Trophoblast cell (in vitro differentiated cells and primary cell): ENCODE measurements around the gene ATXN7.
A peak's percentile ranks its signal among the peaks of the same experiment; 100 is the strongest.

Experiments used
- DNase-seq, 2 donors: peaks; one replicate each; pipeline ENCODE4 v3.0.0-alpha.2; 2016
- H2AFZ ChIP-seq: 2 replicates; pipeline ENCODE4 v1.6.1; 2013; ENCODE audit warnings: low read length, moderate library complexity, mild to moderate bottlenecking; ENCODE audit not compliant: insufficient read depth, poor library complexity
- H2AK5ac ChIP-seq: 2 replicates; pipeline ENCODE4 v1.6.1; 2013; ENCODE audit warnings: mild to moderate bottlenecking, low read length
- H2BK120ac ChIP-seq: 2 replicates; pipeline ENCODE4 v1.6.1; 2013; ENCODE audit warnings: low read length, mild to moderate bottlenecking, moderate library complexity; ENCODE audit not compliant: insufficient read depth, poor library complexity
- H2BK12ac ChIP-seq: 2 replicates; pipeline ENCODE4 v1.6.1; 2013; ENCODE audit warnings: mild to moderate bottlenecking, low read length, moderate library complexity
- H2BK5ac ChIP-seq: 2 replicates; pipeline ENCODE4 v1.6.1; 2013; ENCODE audit warnings: low read length, low read depth, moderate library complexity, mild to moderate bottlenecking; ENCODE audit not compliant: poor library complexity
- H3K14ac ChIP-seq: 2 replicates; pipeline ENCODE4 v1.6.1; 2013; ENCODE audit warnings: mild to moderate bottlenecking, low read length
- H3K18ac ChIP-seq: 2 replicates; pipeline ENCODE4 v1.6.1; 2013; ENCODE audit warnings: mild to moderate bottlenecking, low read length
- H3K23ac ChIP-seq: 2 replicates; pipeline ENCODE4 v1.6.1; 2013; ENCODE audit warnings: low read length
- H3K27ac ChIP-seq: 2 replicates; pipeline ENCODE4 v1.5.1; 2013; ENCODE audit warnings: low read depth, mild to moderate bottlenecking, inconsistent platforms, low read length, moderate library complexity
- H3K27me3 ChIP-seq: 2 replicates; pipeline ENCODE4 v1.6.1; 2013; ENCODE audit warnings: inconsistent platforms, mild to moderate bottlenecking, low read length, moderate library complexity; ENCODE audit not compliant: insufficient read depth
- H3K36me3 ChIP-seq, 2 experiments: 1 replicate in 1 of 2; 2 replicates in 1 of 2; pipeline ENCODE4 v1.6.1; 2013; ENCODE audit warnings: low read length in 2 of 2, mild to moderate bottlenecking in 2 of 2, moderate library complexity in 1 of 2; ENCODE audit not compliant: insufficient read depth in 2 of 2, control insufficient read depth in 1 of 2
- H3K4ac ChIP-seq: 2 replicates; pipeline ENCODE4 v1.6.1; 2013; ENCODE audit warnings: low read depth, mild to moderate bottlenecking, low read length, moderate library complexity
- H3K4me1 ChIP-seq, 2 experiments: 1 replicate in 1 of 2; 2 replicates in 1 of 2; pipeline ENCODE4 v1.6.1; 2013; ENCODE audit warnings: low read length in 2 of 2, mild to moderate bottlenecking in 2 of 2, moderate library complexity in 1 of 2; ENCODE audit not compliant: insufficient read depth in 2 of 2, control insufficient read depth in 1 of 2
- H3K4me2 ChIP-seq: 2 replicates; pipeline ENCODE4 v1.6.1; 2013; ENCODE audit warnings: inconsistent platforms, mild to moderate bottlenecking, low read length, moderate library complexity
- H3K4me3 ChIP-seq: 2 replicates; pipeline ENCODE4 v1.5.1; 2013; ENCODE audit warnings: mild to moderate bottlenecking, low read depth, low read length, inconsistent platforms
- H3K79me1 ChIP-seq: one replicate; pipeline ENCODE4 v1.6.1; 2013; ENCODE audit warnings: low read length
- H3K79me2 ChIP-seq: 2 replicates; pipeline ENCODE4 v1.6.1; 2013; ENCODE audit warnings: low read length, mild to moderate bottlenecking; ENCODE audit not compliant: control insufficient read depth, insufficient read depth, poor library complexity
- H3K9ac ChIP-seq: 2 replicates; pipeline ENCODE4 v1.6.1; 2013; ENCODE audit warnings: mild to moderate bottlenecking, low read length
- H3K9me3 ChIP-seq: 2 replicates; pipeline ENCODE4 v1.6.1; 2013; ENCODE audit warnings: low read depth, mild to moderate bottlenecking, control low read depth, inconsistent platforms, low read length; ENCODE audit not compliant: insufficient read depth
- H4K12ac ChIP-seq: 2 replicates; pipeline ENCODE4 v1.6.1; 2013; ENCODE audit warnings: low read depth, mild to moderate bottlenecking, low read length, moderate library complexity
- H4K8ac ChIP-seq: 2 replicates; pipeline ENCODE4 v1.6.1; 2013; ENCODE audit warnings: low read depth, mild to moderate bottlenecking, low read length, moderate library complexity
- H4K91ac ChIP-seq: one replicate; pipeline ENCODE4 v1.6.1; 2013; ENCODE audit warnings: low read depth, mild to moderate bottlenecking, low read length, moderate library complexity
- WGBS: extraction: QIAGEN DNeasy Blood & Tissue Kit; methylation state at CpG from one replicate; pipeline ENCODE4 v1.1.7; 2013; ENCODE audit warnings: missing lambda C conversion rate; ENCODE audit not compliant: insufficient read length, insufficient coverage; ENCODE audit errors: extremely low coverage; 5-methylcytosine and 5-hydroxymethylcytosine counted together

ATXN7 gene

DNA sequence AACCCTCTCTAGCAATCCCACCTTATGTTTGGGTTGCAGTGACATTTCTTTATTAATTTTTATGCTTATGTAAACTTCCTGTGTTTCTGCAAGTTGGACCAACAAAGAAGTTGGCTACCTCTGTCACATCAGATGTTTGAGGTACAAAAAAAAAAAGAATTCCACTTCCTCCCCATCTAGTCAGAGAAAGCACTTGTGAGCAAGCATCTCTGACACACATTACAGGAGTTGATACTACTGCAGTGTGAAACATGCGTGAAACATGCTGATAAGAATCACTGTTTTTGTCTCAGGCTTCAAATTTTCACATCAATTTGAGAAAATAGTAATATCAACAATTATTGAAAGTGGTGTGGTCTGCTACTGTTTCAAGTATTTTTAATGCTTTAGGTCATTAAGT lies 47.2 kb downstream of the ATXN7 start:
- peaks cover 2 to 4% of the 10 kb centered on the region in 2 experiments for H3K4me1 ChIP-seq
- H3K14ac ChIP-seq, result no peak overlapping the region
- no peak overlapping the region for H3K18ac ChIP-seq
- no peak overlapping the region for H3K4ac ChIP-seq
- H4K91ac ChIP-seq, result no peak overlapping the region
- no peak overlapping the region for H2BK120ac ChIP-seq
- no peaks in the 10 kb centered on the region for H3K9me3 ChIP-seq
- peaks cover 12% of the 10 kb centered on the region for H3K79me2 ChIP-seq
- H3K4me2 ChIP-seq, result peak overlapping the region; percentile 66
- H3K79me1 ChIP-seq, result peaks cover 12% of the 10 kb centered on the region
- H2AFZ ChIP-seq, result no peak overlapping the region
- no peak overlapping the region for H2BK5ac ChIP-seq
- no peak for DNase-seq
- no CpG with 5 or more reads among the region's 1 CpG for WGBS
- no peak overlapping the region for H2AK5ac ChIP-seq
- no peak overlapping the region for H4K12ac ChIP-seq
- no peak overlapping the region for H4K8ac ChIP-seq
- no peaks in the 10 kb centered on the region for H3K27me3 ChIP-seq
- no peak overlapping the region for H2BK12ac ChIP-seq
- peaks cover 8 to 11% of the 10 kb centered on the region in 2 experiments for H3K36me3 ChIP-seq
- no peak overlapping the region for H3K9ac ChIP-seq
- H3K4me3 ChIP-seq, result no peak overlapping the region
- no peak overlapping the region for H3K27ac ChIP-seq
- no peak overlapping the region for H3K23ac ChIP-seq

DNA sequence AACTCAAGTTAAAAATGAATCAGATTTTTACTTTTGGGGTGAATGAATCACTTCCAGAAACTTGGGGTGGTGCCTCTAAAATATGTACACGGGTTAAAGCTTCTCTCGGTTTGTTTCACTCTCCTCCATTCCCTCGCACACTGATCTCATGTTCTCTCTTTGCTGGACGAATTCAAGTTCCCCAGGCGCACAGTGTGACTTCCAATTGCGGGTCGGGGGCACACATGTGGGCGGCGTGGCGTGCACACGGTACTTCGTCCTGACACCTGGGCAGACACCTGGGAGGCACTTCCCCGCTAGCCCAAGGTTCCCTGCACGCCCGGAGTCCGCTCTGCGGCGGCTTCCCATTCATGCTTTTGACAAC lies 47.8 kb downstream of the ATXN7 start:
- H3K4ac ChIP-seq, result peak overlapping the region; percentile 1
- peak overlapping the region; percentile 34 for H2BK5ac ChIP-seq
- DNase-seq, result no peak
- H3K79me2 ChIP-seq, result peaks cover 12% of the 10 kb centered on the region
- peak overlapping the region; percentile 91 for H3K18ac ChIP-seq
- H3K27ac ChIP-seq, result peak overlapping the region; percentile 96
- no peaks in the 10 kb centered on the region for H3K9me3 ChIP-seq
- no peak overlapping the region for H3K9ac ChIP-seq
- H2AFZ ChIP-seq, result peak overlapping the region; percentile 24
- peak overlapping the region; percentile 15 for H4K91ac ChIP-seq
- peak overlapping the region; percentile 6 for H3K14ac ChIP-seq
- peak overlapping the region; percentile 72 for H2BK120ac ChIP-seq
- peak overlapping the region; percentile 83 for H4K8ac ChIP-seq
- H3K4me3 ChIP-seq, result peak overlapping the region; percentile 93
- no peaks in the 10 kb centered on the region for H3K27me3 ChIP-seq
- peaks cover 12% of the 10 kb centered on the region for H3K79me1 ChIP-seq
- peak overlapping the region; percentile 66 for H3K4me2 ChIP-seq
- H2BK12ac ChIP-seq, result no peak overlapping the region
- no peak overlapping the region for H3K23ac ChIP-seq
- WGBS, result no CpG with 5 or more reads among the region's 18 CpGs
- peak overlapping the region; percentile 59 for H4K12ac ChIP-seq
- peaks cover 8 to 11% of the 10 kb centered on the region in 2 experiments for H3K36me3 ChIP-seq
- H3K4me1 ChIP-seq, result peaks cover 2 to 4% of the 10 kb centered on the region in 2 experiments
- H2AK5ac ChIP-seq, result no peak overlapping the region

DNA sequence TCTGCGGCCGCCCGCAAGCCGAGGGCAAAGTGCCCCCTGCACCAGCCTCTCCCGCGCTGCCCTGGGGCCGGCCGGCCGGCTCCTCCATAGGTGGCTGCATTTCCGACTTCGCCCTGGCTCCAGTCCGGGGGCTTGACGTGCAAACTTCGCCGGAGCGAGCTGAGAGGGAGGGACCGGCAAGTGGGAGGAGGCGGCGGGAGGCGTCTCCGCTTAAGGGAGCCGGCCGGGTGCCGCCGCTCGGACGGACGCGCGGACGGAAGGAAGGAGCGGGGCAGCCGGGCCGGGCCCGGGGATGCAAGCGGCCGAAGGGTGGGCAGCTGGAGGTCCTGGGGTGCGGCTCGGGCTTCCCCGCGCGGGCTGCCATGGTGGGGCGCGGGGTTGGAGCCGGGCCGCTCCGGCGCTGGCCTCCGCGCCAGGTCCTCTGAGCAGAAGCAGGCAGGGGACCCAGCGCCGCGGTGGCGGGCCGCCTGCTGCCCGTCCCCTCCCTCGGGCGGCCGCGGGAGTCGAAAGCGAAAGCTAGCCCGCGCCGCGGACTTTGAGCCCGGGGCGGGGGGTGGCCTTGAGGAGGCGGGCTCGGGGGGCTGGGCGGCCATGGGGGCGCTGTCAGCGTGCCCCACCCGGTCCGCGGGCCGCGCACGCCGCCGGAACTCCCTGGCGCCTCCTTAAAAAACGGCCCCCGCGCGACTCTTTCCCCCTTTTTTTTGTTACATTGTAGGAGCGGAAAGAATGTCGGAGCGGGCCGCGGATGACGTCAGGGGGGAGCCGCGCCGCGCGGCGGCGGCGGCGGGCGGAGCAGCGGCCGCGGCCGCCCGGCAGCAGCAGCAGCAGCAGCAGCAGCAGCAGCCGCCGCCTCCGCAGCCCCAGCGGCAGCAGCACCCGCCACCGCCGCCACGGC lies 48.5 kb downstream of the ATXN7 start, which contains the start of gene SCAANT1:
Gene SCAANT1, minus strand, starts transcription at position 511 of the 895 bp plus-strand sequence.
- H3K9me3 ChIP-seq, result no peaks in the 10 kb centered on the region
- no CpG with 5 or more reads among the region's 115 CpGs for WGBS

DNA sequence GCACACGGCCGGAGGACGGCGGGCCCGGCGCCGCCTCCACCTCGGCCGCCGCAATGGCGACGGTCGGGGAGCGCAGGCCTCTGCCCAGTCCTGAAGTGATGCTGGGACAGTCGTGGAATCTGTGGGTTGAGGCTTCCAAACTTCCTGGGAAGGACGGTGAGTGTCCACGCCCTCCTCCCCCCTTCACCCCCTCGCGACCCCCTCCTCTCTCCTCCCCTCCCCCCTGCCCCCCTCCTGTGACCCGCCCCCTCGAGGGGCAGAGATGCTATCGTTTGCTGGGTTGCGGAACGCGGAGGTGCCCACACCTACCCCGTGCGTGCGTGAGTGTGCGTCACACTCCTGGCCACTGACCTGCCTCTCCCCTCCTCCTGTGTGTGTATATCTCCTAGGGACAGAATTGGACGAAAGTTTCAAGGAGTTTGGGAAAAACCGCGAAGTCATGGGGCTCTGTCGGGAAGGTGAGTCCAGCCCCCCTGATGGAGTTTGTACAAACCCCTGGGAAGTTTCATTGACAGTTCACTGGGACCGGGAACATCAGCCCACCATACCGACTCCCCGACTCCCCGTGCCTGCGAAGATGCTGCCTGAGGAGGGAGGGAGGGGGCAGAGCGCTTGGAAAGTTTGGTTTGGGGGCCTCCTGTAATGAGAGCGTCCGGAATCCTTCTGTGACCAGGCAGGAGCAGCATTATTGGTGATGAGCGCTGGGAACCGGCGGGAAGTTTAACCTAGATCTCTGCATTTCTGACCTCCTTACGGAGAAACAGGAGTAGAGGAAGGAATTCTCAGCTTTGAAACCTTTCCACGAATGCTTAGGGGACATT lies 49.3 kb downstream of the ATXN7 start:
- Histone ChIP-seq H3K4ac (peak overlapping the region; percentile 89), H2BK12ac (no peak overlapping the region), H3K79me2 (peaks cover 12% of the 10 kb centered on the region), H3K4me3 (peak overlapping the region; percentile 93), H4K8ac (peak overlapping the region; percentile 96), H2BK5ac (peak overlapping the region; percentile 98), H3K4me2 (peak overlapping the region; percentile 66), H3K36me3 (peaks cover 10 to 18% of the 10 kb centered on the region in 2 experiments), H3K23ac (no peak overlapping the region), H3K79me1 (peaks cover 12% of the 10 kb centered on the region), H3K4me1 (peaks cover 2 to 4% of the 10 kb centered on the region in 2 experiments), H4K12ac (peak overlapping the region; percentile 96), H3K27me3 (no peaks in the 10 kb centered on the region), H4K91ac (peak overlapping the region; percentile 97), H3K18ac (peak overlapping the region; percentile 100), H3K27ac (peak overlapping the region; percentile 96), H2AFZ (peak overlapping the region; percentile 99), H3K9ac (peak overlapping the region; percentile 93), H2BK120ac (peak overlapping the region; percentile 95), H2AK5ac (peak overlapping the region; percentile 95), H3K14ac (peak overlapping the region; percentile 100), H3K9me3 (no peaks in the 10 kb centered on the region)
- no CpG with 5 or more reads among the region's 46 CpGs for WGBS
- peak; percentile 65 to 76 for DNase-seq

More for the DNA sequence above, 48.5 kb downstream of the ATXN7 start, which contains the start of gene SCAANT1:
- Histone ChIP-seq H3K4me3 (peak within 1 kb of the TSS; percentile 93), H4K12ac (peak within 1 kb of the TSS; percentile 96), H2BK120ac (peak within 1 kb of the TSS; percentile 95), H2AFZ (peak within 1 kb of the TSS; percentile 99), H3K4me2 (peak within 1 kb of the TSS; percentile 66), H3K4me1 (peaks cover 2 to 4% of the 10 kb centered on the region in 2 experiments), H3K79me1 (peaks cover 12% of the 10 kb centered on the region), H2BK5ac (peak within 1 kb of the TSS; percentile 98), H3K27ac (peak within 1 kb of the TSS; percentile 96), H4K8ac (peak within 1 kb of the TSS; percentile 96), H3K27me3 (no peaks in the 10 kb centered on the region), H3K36me3 (peaks cover 10 to 13% of the 10 kb centered on the region in 2 experiments), H3K18ac (peak within 1 kb of the TSS; percentile 100), H3K14ac (peak within 1 kb of the TSS; percentile 100), H2AK5ac (peak within 1 kb of the TSS; percentile 95), H3K79me2 (peaks cover 12% of the 10 kb centered on the region), H3K23ac (no peak within 1 kb of the TSS), H3K4ac (peak within 1 kb of the TSS; percentile 89), H4K91ac (peak within 1 kb of the TSS; percentile 97), H2BK12ac (no peak within 1 kb of the TSS), H3K9ac (peak within 1 kb of the TSS; percentile 93)
- peak; percentile 83 to 90 for DNase-seq
